GM15510 (cell line): ENCODE measurements around the gene ADM2.
A peak's percentile ranks its signal among the peaks of the same experiment; 100 is the strongest.

Experiments
- POLR2A ChIP-seq: IDR thresholded peaks from 3 replicates; pipeline ENCODE4 v1.6.1; 2011; ENCODE audit warnings: borderline replicate concordance; ENCODE audit not compliant: insufficient read length; ENCODE audit errors: extremely low read depth

The ADM2 gene

DNA sequence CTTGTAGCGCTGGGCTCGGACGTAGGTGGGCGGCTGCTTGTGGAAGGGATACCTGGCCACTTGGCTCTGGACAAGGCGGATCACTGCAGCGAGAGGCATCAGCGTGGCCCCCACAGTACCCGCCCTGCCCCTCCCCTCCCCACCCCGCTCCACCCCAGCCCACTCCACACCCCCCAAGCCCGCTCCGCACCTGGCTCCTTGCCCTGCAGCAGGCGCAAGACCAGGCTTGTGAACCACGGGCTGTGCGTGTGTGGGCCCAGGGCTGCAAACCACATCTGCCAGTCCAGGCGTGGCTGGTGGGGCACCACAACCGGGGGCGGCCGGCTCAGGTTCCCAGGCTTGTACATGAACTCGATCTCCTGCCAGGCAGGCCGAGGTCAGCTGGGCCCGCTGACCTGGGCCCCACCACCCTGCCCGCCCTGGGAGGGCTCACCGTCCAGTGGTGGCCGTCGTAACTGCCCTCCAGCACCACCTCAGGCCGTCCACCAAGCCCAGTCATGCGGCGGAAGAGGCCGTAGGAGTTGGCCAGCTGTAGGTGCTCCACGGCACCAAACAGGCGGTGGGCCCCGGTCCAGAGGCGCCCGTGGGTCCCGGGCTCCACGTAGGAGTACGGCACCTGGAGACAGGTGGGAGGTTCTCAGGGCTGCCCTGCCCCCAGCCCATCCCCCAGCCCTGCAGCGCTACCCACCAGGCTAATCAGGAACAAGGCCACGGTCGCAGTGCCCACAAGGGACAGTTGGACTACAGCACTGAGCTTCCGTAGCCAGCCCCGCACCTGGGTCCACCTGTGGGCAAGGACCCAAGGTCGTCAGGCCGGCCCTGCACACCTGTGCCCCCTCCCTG, 23.2 kb downstream of the ADM2 start:
- TF ChIP-seq POLR2A, result no peak

DNA sequence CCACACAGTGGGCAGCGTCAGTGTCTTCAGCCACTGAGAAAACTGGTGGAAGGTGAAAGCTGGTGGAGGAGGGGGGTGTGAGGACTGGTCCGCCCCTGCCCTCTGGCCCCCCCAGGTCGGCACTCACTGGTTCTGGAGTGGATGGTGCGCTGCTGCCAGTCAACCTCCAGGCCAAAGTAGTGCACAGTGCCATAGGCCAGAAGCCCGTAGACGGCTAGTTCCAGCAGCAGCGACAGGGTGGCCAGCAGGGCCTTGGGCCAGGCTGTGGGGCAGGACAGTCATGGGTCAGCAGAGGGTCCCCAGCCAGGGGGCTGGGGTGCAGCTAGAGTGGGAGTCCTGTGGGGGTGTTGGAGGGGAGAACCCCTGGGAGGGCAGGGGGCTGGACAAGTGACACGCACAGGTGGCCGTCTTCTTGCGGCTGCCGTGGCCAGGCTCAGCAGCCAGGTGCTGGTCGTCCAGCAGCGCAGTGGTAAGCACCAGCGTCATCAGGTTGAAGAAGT, 24.0 kb downstream of the ADM2 start:
- TF ChIP-seq POLR2A, result no peak

GRCh38 chr22:50505776-50506610, 24.6 kb downstream of the ADM2 start:
- no peak for TF ChIP-seq POLR2A

GRCh38 chr22:50506611-50507420, 25.5 kb downstream of the ADM2 start:
- no peak for TF ChIP-seq POLR2A

DNA sequence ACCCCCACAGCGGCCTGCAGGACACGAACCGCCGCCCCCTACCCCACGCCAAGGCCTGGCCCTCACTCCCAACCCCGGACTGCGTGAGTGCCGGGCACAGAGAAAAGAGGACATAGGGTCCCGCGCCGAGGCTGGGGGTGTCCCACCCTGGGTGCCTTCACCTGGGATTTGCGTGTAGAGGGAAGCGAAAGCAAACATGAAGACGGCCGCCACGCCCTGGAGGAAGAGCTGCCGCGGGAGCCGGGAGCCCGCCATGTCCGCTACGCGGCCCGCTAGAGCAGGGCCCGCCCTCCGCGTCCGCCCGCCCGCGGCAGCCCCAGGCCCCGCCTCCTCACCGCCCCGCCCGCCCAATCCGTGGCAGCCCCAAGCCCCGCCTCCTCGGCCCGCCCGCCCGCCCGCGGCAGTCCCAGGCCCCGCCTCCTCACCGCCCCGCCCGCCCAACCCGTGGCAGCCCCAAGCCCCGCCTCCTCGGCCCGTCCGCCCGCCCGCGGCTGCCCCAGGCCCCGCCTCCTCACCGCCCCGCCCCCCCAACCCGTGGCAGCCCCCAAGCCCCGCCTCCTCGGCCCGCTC, 26.2 kb downstream of the ADM2 start, which contains the start of gene LMF2:
Gene LMF2 (minus strand): TSS at position 282 of the 570 bp plus-strand sequence. CDS start 27 bp downstream, at position 255.
- TF ChIP-seq POLR2A, result peak; percentile 72

- TF ChIP-seq POLR2A, result peak; percentile 88
Measured at GRCh38 chr22:50507991-50508884, 26.9 kb downstream of the ADM2 start, which contains the start of gene NCAPH2. Gene NCAPH2, plus strand, starts transcription at chr22:50508224. Its CDS starts 114 bp downstream, at chr22:50508338.

DNA sequence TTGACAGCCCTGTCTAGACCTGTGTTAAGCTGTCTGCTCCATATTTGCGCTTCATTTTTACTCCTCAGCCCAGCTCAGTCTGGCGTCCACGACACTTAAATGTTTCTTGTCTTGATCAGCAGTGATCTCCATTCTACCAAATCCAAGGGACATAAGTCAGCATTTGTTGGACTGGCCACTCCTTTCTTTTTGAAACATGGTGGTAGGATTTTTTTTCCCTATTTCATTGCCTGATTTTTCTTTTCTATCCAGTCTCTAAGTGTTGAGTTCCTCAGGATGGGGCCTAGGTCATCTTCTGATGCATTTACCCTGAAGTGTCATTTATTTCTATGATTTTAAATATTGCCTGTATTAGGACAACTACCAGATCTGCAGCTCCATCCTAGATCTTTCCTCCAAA, 27.6 kb downstream of the ADM2 start:
- no peak for TF ChIP-seq POLR2A

DNA sequence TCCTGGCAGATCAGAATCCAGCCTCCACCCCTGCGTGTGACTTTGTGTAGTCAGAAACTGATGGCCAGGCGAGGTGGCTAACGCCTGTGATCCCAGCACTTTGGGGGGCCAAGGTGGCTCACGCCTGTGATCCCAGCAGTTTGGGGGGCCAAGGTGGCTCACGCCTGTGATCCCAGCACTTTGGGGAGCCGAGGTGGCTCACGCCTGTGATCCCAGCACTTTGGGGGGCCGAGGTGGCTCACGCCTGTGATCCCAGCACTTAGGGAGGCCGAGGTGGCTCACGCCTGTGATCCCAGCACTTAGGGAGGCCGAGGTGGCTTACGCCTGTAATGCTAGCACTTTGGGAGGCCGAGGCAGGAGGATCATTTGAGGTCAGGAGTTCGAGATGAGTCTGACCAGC, 31.8 kb downstream of the ADM2 start:
- no peak for TF ChIP-seq POLR2A

DNA sequence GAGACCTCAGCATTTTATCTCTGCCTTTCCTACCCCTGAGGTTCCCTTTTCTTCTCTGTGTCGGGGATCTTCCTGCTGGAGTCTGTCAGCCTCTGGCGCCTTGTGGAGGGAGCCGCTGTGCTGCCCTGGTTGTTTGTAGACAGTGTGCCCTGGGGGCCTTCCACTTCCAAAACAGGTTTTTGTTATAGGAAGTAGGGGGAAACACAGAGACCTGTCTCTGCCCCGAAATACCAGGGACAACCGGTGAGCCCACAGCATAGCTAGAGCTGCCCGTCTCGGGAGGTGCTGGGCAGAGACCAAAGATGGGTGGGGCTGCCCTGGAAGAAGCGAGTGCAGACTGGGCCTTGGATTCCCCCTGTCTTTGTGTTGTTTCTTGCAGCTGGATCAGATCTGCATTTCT, 34.7 kb downstream of the ADM2 start:
- TF ChIP-seq POLR2A, result no peak

GRCh38 chr22:50516891-50517290, 35.5 kb downstream of the ADM2 start:
- no peak for TF ChIP-seq POLR2A

DNA sequence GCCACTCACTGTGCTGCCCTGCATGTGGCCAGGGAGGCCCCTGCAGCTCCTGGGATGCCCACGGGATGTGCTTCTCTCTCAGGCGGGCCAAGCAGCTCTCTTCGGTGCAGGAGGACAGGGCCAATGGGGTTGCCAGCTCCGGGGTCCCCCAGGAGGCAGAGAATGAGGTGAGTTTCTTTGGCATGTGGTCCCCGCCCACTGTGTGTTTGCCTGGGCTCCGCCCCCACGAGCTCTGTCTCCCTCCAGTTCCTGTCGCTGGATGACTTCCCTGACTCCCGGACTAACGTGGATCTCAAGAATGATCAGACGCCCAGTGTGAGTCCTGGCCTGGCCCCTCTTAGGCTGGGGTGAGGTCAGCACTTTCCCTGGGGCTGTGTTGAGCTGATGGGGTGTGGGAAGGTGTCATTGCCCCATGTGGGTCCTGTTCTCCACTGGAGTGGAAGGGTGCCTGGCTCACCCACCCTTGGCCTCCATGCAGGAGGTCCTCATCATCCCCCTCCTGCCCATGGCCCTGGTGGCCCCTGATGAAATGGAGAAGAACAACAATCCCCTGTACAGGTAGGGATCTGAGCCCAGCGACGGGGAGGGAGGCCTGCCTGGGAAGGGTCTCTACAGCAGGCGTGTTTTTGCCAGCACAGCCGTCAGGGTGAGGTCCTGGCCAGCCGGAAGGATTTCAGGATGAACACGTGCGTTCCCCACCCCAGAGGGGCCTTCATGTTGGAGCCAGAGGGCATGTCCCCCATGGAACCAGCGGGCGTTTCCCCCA, 36.3 kb downstream of the ADM2 start:
- no peak for TF ChIP-seq POLR2A

DNA sequence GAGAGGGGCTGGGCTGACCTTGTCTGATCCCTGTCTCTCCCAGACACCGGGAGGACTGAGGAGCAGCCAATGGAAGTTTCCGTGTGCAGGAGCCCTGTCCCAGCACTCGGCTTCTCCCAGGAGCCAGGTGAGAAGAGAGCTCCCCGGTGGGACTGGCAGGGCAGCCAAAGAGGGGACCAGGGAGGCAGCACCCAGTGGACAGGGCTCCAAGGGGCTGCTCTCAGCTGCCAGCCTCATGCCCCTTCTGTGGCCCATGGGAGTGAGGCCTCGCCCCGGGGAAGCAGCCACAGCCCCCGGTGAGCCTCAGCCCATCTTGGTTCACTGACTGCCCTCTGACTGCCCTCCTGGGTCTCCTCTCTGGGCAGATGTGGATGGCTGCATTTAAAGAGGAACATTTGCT, 37.3 kb downstream of the ADM2 start:
- no peak for TF ChIP-seq POLR2A
